Stimulated activated CD4-positive, alpha-beta T cell treated with anti-CD3 and anti-CD28 coated beads, Interleukin-1b, Interleukin-23, amount 100 ng/mL, for 1 hour (primary cell): ENCODE measurements around the gene OR6K3.

ENCODE experiments used
- DNase-seq, 2 donors: peaks; one replicate each; pipeline ENCODE4 v3.0.0-alpha.2; 2020; ENCODE audit warnings: low read depth in 2 of 2

OR6K3 gene

GRCh38 chr1:158686111-158687009 lies 34.2 kb downstream of the OR6K3 start, which contains the start of gene SPTA1:
Gene SPTA1 (minus strand): TSS chr1:158686715. CDS start chr1:158686517, 198 bp downstream.
- no peak for DNase-seq

DNA sequence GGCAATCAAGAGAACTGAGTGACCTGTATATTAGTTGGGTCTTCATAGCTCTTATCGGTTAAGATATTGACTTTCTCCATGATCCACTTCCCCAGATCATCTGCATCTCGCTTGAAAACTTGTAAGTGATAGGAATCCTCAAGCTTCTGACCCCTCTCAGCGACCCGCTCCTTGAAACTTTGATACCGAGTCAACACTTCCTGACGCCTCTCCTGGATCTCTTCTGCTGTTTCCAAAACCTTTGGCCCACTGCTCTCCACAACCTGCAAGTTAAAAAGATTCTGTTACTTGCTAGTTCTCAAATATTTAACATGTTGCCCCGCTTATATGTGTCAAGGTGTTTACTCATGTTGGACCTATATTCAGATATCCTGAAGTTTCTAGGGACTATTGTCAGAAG lies 35.4 kb downstream of the OR6K3 start:
- no peak for DNase-seq

- no peak for DNase-seq
Observed at GRCh38 chr1:158681606-158682005, 38.9 kb downstream of the OR6K3 start.

GRCh38 chr1:158679289-158679688 lies 41.2 kb downstream of the OR6K3 start:
- DNase-seq: no peak

DNA sequence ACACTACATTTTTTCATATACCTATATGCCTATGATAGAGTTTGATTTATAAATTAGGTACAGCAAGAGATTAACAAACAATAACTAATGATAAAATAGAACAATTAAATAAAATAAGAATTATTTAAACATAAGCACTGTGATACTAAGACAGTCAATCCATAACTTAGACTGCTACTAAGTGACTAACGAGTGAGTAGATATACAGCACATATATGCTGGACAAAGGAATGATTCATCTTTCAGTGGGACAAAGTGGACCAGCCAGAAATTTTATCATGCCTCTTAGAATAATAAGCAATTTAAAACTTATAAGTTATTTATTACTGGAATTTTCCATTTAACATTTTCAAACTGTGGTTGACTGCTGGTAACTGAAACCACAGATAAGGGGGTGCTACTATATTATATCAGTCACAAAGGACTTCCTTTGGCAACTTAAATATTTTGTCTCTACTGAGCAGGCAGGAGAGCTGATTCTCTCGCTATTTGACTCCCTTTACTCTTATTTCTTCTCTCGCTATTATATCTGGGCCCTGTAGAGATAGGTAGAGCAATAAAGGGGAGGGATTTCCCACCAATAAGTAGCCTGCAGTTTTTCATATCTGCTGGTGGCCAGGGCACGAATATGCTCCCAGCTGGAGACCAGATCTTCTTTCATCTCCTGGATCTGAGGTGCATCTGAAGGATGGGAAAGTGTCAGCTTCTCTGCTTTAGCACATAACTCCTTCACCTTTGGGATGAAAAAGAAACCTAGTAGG lies 44.8 kb downstream of the OR6K3 start:
- no peak for DNase-seq

- DNase-seq: no peak
Observed at GRCh38 chr1:158674302-158674701, 46.2 kb downstream of the OR6K3 start.
